Activated CD4-positive, alpha-beta T cell treated with anti-CD3 and anti-CD28 coated beads for 1 hour (primary cell): ENCODE results near the gene ZNF460.
A peak's percentile ranks its signal among the peaks of the same experiment; 100 is the strongest.
"Not testable (repeated sequence)": the region's sequence is repeated elsewhere in the genome, so short reads cannot be mapped to it uniquely, and the experiment has no call there.

Experiments used
- DNase-seq: peaks from one replicate; pipeline ENCODE4 v3.0.0-alpha.2; 2020

ZNF460 gene

GRCh38 chr19:57280165-57280961 lies at the start of gene ZNF460:
Gene ZNF460, plus strand, starts transcription at chr19:57280485. Its CDS starts 322 bp downstream, at chr19:57280807.
- peak; percentile 94 for DNase-seq

GRCh38 chr19:57231686-57232085 lies 48.6 kb upstream of the ZNF460 start:
- DNase-seq = no peak

- no peak for DNase-seq
These were observed 47.1 kb upstream of the ZNF460 start for GRCh38 chr19:57233207-57233606.

- no peak for DNase-seq
These were observed 40.3 kb upstream of the ZNF460 start for GRCh38 chr19:57239982-57240310.

GRCh38 chr19:57240311-57241090 lies 39.8 kb upstream of the ZNF460 start, which contains the start of gene ZNF805:
Gene ZNF805, plus strand, starts transcription at chr19:57240632. Its CDS starts 260 bp downstream, at chr19:57240892.
- peak; percentile 93 for DNase-seq

GRCh38 chr19:57241176-57241575 lies 39.1 kb upstream of the ZNF460 start:
- DNase-seq = no peak

- no peak for DNase-seq
These were observed 37.5 kb upstream of the ZNF460 start for GRCh38 chr19:57242821-57243220.

GRCh38 chr19:57244513-57244912 lies 35.8 kb upstream of the ZNF460 start:
- DNase-seq = no peak

- no peak for DNase-seq
These were observed 35.2 kb upstream of the ZNF460 start for GRCh38 chr19:57245066-57245465.

GRCh38 chr19:57245959-57246358 lies 34.3 kb upstream of the ZNF460 start:
- DNase-seq = no peak

- no peak for DNase-seq
These were observed 31.6 kb upstream of the ZNF460 start for GRCh38 chr19:57248646-57249045.

- DNase-seq = no peak
These were observed 31.0 kb upstream of the ZNF460 start for GRCh38 chr19:57249329-57249728.

GRCh38 chr19:57253767-57254166 lies 26.5 kb upstream of the ZNF460 start:
- not testable (repeated sequence) for DNase-seq

GRCh38 chr19:57262044-57262443 lies 18.2 kb upstream of the ZNF460 start:
- no peak for DNase-seq

- no peak for DNase-seq
These were observed 17.0 kb upstream of the ZNF460 start for GRCh38 chr19:57263244-57263741.

GRCh38 chr19:57267291-57267690 lies 13.0 kb upstream of the ZNF460 start:
- DNase-seq = no peak

GRCh38 chr19:57269515-57270250 lies 10.6 kb upstream of the ZNF460 start:
- no peak for DNase-seq

- DNase-seq = no peak
These were observed 9.0 kb upstream of the ZNF460 start for GRCh38 chr19:57271280-57271679.

GRCh38 chr19:57273014-57273413 lies 7.3 kb upstream of the ZNF460 start:
- no peak for DNase-seq

GRCh38 chr19:57276430-57276829 lies 3.9 kb upstream of the ZNF460 start:
- DNase-seq = no peak

GRCh38 chr19:57278481-57278880 lies 1.8 kb upstream of the ZNF460 start:
- not testable (repeated sequence) for DNase-seq

- DNase-seq = peak; percentile 69
These were observed 694 bp upstream of the ZNF460 start for GRCh38 chr19:57279418-57280164.
